ENCODE results near the gene HSD17B14. TPM values are rescaled to one million over a fixed set of nuclear protein-coding genes. Genes with fewer than 3 reads are reported as not detected.
A peak's percentile ranks its signal among the peaks of the same experiment; 100 is the strongest.
"Not testable (repeated sequence)": the region's sequence is repeated elsewhere in the genome, so short reads cannot be mapped to it uniquely, and the experiment has no call there.

HSD17B14 gene
- total and polyA plus RNA-seq, 5 experiments from 2014 or later = 0.62 to 1.7 (median 0.95) TPM; not detected in 1

GRCh38 chr19:48786422-48786821, 49.9 kb downstream of the HSD17B14 start:
- H3K27ac Mint-ChIP-seq, H3K4me1 Mint-ChIP-seq, H3K9me3 Mint-ChIP-seq, DNase-seq, H3K4me3 Mint-ChIP-seq, ATAC-seq, H3K36me3 Mint-ChIP-seq, POLR2A ChIA-PET: not testable (repeated sequence)
- H3K27me3 Mint-ChIP-seq = peaks cover 0 to 12% (median 4%) of the 10 kb centered on the region in 5 donors

GRCh38 chr19:48784527-48784926, 51.8 kb downstream of the HSD17B14 start:
- POLR2A ChIA-PET = no interaction called here
- Mint-ChIP-seq H3K27me3 (peaks cover 0 to 16% (median 4%) of the 10 kb centered on the region in 5 donors), H3K36me3 (no peaks in the 10 kb centered on the region), H3K9me3 (no peaks in the 10 kb centered on the region), H3K27ac (peak overlapping the region in 1 of 10 donors; percentile 52), H3K4me3 (no peak overlapping the region), H3K4me1 (peaks cover 0 to 14% (median 4%) of the 10 kb centered on the region in 4 donors)
- no peak for ATAC-seq
- no peak for DNase-seq

GRCh38 chr19:48780631-48781391, 55.5 kb downstream of the HSD17B14 start:
- ATAC-seq (no peak), DNase-seq (no peak)
- peaks cover 0 to 14% (median 4%) of the 10 kb centered on the region in 4 donors for H3K4me1 Mint-ChIP-seq
- POLR2A ChIA-PET = no interaction called here
- H3K27ac Mint-ChIP-seq = peak overlapping the region in 2 of 10 donors; percentile 8 to 34
- H3K9me3 Mint-ChIP-seq = no peaks in the 10 kb centered on the region
- H3K27me3 Mint-ChIP-seq = peaks cover 0 to 16% (median 4%) of the 10 kb centered on the region in 5 donors
- H3K4me3 Mint-ChIP-seq = no peak overlapping the region
- no peaks in the 10 kb centered on the region for H3K36me3 Mint-ChIP-seq

GRCh38 chr19:48779636-48780035, 56.7 kb downstream of the HSD17B14 start:
- no peaks in the 10 kb centered on the region for H3K9me3 Mint-ChIP-seq

GRCh38 chr19:48777720-48778119, 58.6 kb downstream of the HSD17B14 start:
- Mint-ChIP-seq H3K27ac (no peak overlapping the region), H3K27me3 (peaks cover 0 to 7% (median 2%) of the 10 kb centered on the region in 5 donors), H3K36me3 (no peaks in the 10 kb centered on the region), H3K4me3 (no peak overlapping the region), H3K9me3 (no peaks in the 10 kb centered on the region), H3K4me1 (peaks cover 0 to 12% (median 4%) of the 10 kb centered on the region in 4 donors)
- ATAC-seq = no peak
- DNase-seq = no peak
- POLR2A ChIA-PET = no interaction called here

More at GRCh38 chr19:48779636-48780035, 56.7 kb downstream of the HSD17B14 start:
- DNase-seq (no peak), ATAC-seq (no peak)
- Mint-ChIP-seq H3K4me3 (no peak overlapping the region), H3K27ac (no peak overlapping the region), H3K27me3 (peaks cover 0 to 14% (median 2%) of the 10 kb centered on the region in 5 donors), H3K4me1 (peaks cover 0 to 14% (median 4%) of the 10 kb centered on the region in 4 donors), H3K36me3 (no peaks in the 10 kb centered on the region)
- POLR2A ChIA-PET = no interaction called here

GRCh38 chr19:48777139-48777538, 59.2 kb downstream of the HSD17B14 start:
- no peaks in the 10 kb centered on the region for H3K9me3 Mint-ChIP-seq
- H3K4me1 Mint-ChIP-seq = peaks cover 0 to 9% (median 1%) of the 10 kb centered on the region in 4 donors
- H3K27me3 Mint-ChIP-seq = peaks cover 0 to 6% (median 0%) of the 10 kb centered on the region in 5 donors
- H3K4me3 Mint-ChIP-seq = no peak overlapping the region
- H3K27ac Mint-ChIP-seq = no peak overlapping the region
- ATAC-seq (no peak), DNase-seq (no peak)
- H3K36me3 Mint-ChIP-seq = no peaks in the 10 kb centered on the region
- POLR2A ChIA-PET = no interaction called here

- POLR2A ChIA-PET = no interaction called here
- Mint-ChIP-seq H3K4me1 (no peaks in the 10 kb centered on the region), H3K9me3 (no peaks in the 10 kb centered on the region), H3K36me3 (no peaks in the 10 kb centered on the region), H3K27ac (peak overlapping the region in 1 of 10 donors; percentile 70), H3K27me3 (peaks cover 0 to 13% (median 6%) of the 10 kb centered on the region in 5 donors), H3K4me3 (no peak overlapping the region)
- ATAC-seq = no peak
- DNase-seq = no peak
These were observed 63.8 kb downstream of the HSD17B14 start for GRCh38 chr19:48772503-48772953.

GRCh38 chr19:48770734-48771472, 65.4 kb downstream of the HSD17B14 start:
- Mint-ChIP-seq H3K36me3 (no peaks in the 10 kb centered on the region), H3K27ac (no peak overlapping the region), H3K4me3 (no peak overlapping the region), H3K27me3 (peaks cover 0 to 18% (median 9%) of the 10 kb centered on the region in 5 donors), H3K4me1 (no peaks in the 10 kb centered on the region), H3K9me3 (no peaks in the 10 kb centered on the region)
- ATAC-seq = no peak
- DNase-seq = no peak
- POLR2A ChIA-PET = interaction anchor here (0.5 kb wide), 1 partner anchor 70 kb away, joined by 7 read pairs; no protein-coding TSS in a partner anchor

GRCh38 chr19:48770266-48770665, 66.0 kb downstream of the HSD17B14 start:
- H3K4me3 Mint-ChIP-seq = no peak overlapping the region
- POLR2A ChIA-PET = no interaction called here
- no peaks in the 10 kb centered on the region for H3K36me3 Mint-ChIP-seq
- DNase-seq (no peak), ATAC-seq (no peak)
- H3K4me1 Mint-ChIP-seq = no peaks in the 10 kb centered on the region
- no peaks in the 10 kb centered on the region for H3K9me3 Mint-ChIP-seq
- no peak overlapping the region for H3K27ac Mint-ChIP-seq
- peaks cover 0 to 22% (median 11%) of the 10 kb centered on the region in 5 donors for H3K27me3 Mint-ChIP-seq

GRCh38 chr19:48768994-48769713, 67.1 kb downstream of the HSD17B14 start:
- Mint-ChIP-seq H3K27ac (no peak overlapping the region), H3K4me3 (no peak overlapping the region), H3K27me3 (peaks cover 0 to 27% (median 11%) of the 10 kb centered on the region in 5 donors), H3K4me1 (no peaks in the 10 kb centered on the region), H3K36me3 (no peaks in the 10 kb centered on the region), H3K9me3 (no peaks in the 10 kb centered on the region)
- POLR2A ChIA-PET = no interaction called here
- ATAC-seq (no peak), DNase-seq (no peak)

GRCh38 chr19:48768171-48768753, 68.0 kb downstream of the HSD17B14 start:
- ATAC-seq, H3K9me3 Mint-ChIP-seq, H3K4me1 Mint-ChIP-seq, H3K27ac Mint-ChIP-seq, H3K36me3 Mint-ChIP-seq, H3K4me3 Mint-ChIP-seq, DNase-seq, POLR2A ChIA-PET: not testable (repeated sequence)
- peaks cover 0 to 27% (median 11%) of the 10 kb centered on the region in 5 donors for H3K27me3 Mint-ChIP-seq

- H3K4me1 Mint-ChIP-seq, ATAC-seq, H3K27ac Mint-ChIP-seq, H3K36me3 Mint-ChIP-seq, H3K9me3 Mint-ChIP-seq, DNase-seq, POLR2A ChIA-PET, H3K4me3 Mint-ChIP-seq: not testable (repeated sequence)
- H3K27me3 Mint-ChIP-seq = peaks cover 11 to 34% (median 22%) of the 10 kb centered on the region in 5 donors
These were observed 70.5 kb downstream of the HSD17B14 start for GRCh38 chr19:48765816-48766215.

Measured in naive thymus-derived CD8-positive, alpha-beta T cell (primary cell).